Mesenteric fat pad (tissue), 1 donor: Measurements from ENCODE around the gene SUN1. TPM values are rescaled to one million over a fixed set of nuclear protein-coding genes. Genes with fewer than 3 reads are reported as not detected.
"Not testable (repeated sequence)": the region's sequence is repeated elsewhere in the genome, so short reads cannot be mapped to it uniquely, and the experiment has no call there.

Experiments
- DNase-seq: peaks from one replicate; pipeline ENCODE4 v3.0.0-alpha.2; 2020; ENCODE audit warnings: low spot score
- total RNA-seq: library from RNA; stranded (reverse); fragmentation: NEBNext Ultra II Directional; extraction: Animal tissue kit (Norgen Biotek cat#: 25700); gene quantifications from one replicate; pipeline ENCODE4 v1.2.1, GENCODE V29; 2021
- donor health status: DM: yes; HTN: yes; CAD: no.

Gene SUN1
- total RNA-seq, 1 donor from 2014 or later = 144 TPM

GRCh38 chr7:853366-854117 is 21.3 kb downstream of the SUN1 start:
- no peak for DNase-seq

- DNase-seq = no peak
These were observed 22.0 kb downstream of the SUN1 start for GRCh38 chr7:854118-854775.

GRCh38 chr7:855686-856369 is 23.6 kb downstream of the SUN1 start:
- no peak for DNase-seq

GRCh38 chr7:856444-857095 is 24.3 kb downstream of the SUN1 start:
- DNase-seq = no peak

GRCh38 chr7:857661-858060 is 25.4 kb downstream of the SUN1 start:
- DNase-seq = no peak

- DNase-seq = no peak
These were observed 27.2 kb downstream of the SUN1 start for GRCh38 chr7:859359-860030.

- no peak for DNase-seq
These were observed 27.9 kb downstream of the SUN1 start for GRCh38 chr7:860149-860548.

GRCh38 chr7:861222-861621 is 28.9 kb downstream of the SUN1 start:
- DNase-seq = no peak

GRCh38 chr7:862157-862556 is 29.9 kb downstream of the SUN1 start:
- no peak for DNase-seq

GRCh38 chr7:863106-863505 is 30.8 kb downstream of the SUN1 start:
- no peak for DNase-seq

GRCh38 chr7:865921-866320 is 33.6 kb downstream of the SUN1 start:
- no peak for DNase-seq

- no peak for DNase-seq
These were observed 34.7 kb downstream of the SUN1 start for GRCh38 chr7:867001-867405.

GRCh38 chr7:867406-868188 is 35.3 kb downstream of the SUN1 start:
- no peak for DNase-seq

- no peak for DNase-seq
These were observed 35.9 kb downstream of the SUN1 start for GRCh38 chr7:868189-868486.

- no peak for DNase-seq
These were observed 37.1 kb downstream of the SUN1 start for GRCh38 chr7:869348-869747.

- no peak for DNase-seq
These were observed 39.7 kb downstream of the SUN1 start for GRCh38 chr7:871900-872537.

- DNase-seq = not testable (repeated sequence)
These were observed 40.4 kb downstream of the SUN1 start for GRCh38 chr7:872685-873084.

GRCh38 chr7:873367-874002 is 41.2 kb downstream of the SUN1 start:
- DNase-seq = no peak

GRCh38 chr7:874031-874749 is 41.9 kb downstream of the SUN1 start:
- DNase-seq = no peak
